Measurements from ENCODE around the gene TUBB2B.
A peak's percentile ranks its signal among the peaks of the same experiment; 100 is the strongest.
"Not testable (repeated sequence)": the region's sequence is repeated elsewhere in the genome, so short reads cannot be mapped to it uniquely, and the experiment has no call there.

The TUBB2B gene

DNA sequence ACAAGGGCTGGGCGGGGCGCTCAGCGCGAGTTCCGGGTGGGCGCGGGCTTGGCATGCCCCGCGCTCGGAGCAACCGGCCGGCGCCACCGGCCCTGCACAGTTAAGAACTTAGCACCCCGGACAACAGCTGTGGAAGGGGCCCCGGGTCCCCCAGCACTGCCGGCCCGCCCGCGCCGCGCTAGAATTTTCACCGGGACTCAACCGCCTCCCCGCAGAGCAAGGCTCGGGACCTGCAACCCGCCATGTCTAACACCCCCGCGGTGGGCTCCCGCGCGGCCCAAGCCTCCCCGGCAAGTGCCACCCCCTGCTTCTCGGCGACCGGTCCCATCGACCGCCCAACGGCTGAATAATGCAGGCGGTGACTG is 26.1 kb upstream of the TUBB2B start:
- no peak for DNase-seq

DNA sequence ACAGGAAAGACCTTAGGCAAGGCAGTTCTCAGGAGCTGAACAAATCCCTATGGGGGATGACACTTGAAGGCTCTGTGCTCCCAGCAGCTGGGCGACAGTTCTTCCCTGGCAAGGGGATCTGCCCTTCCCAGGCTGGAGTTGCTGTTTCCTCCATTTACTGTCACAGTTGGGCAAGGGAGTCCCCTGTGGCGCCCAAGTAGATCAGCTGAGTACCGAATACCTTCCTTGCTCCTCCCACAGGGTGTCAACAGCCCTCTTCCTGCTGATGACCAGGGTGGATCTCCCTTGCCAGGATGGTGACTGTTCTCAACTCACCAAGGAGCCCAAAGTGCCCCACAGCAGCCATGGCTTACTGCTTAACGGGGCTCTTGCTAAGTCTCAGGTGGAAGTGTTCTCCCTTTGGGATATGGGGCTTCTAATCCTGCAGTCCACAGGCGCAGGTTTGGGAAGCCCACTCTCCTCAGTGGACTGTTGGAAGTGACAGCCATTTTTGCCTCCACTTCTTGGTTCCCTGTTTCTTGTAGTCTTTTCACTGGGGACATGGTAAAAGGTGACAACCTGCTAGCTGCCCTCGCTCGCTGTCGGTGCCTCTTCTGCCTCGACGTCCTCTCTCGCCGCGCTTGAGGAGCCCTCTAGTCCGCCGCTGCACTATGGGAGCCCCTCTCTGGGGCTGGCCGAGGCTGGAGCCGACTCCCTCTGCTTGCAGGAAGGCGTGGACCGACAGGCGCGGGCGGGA is 25.6 kb upstream of the TUBB2B start:
- no peak for DNase-seq

DNA sequence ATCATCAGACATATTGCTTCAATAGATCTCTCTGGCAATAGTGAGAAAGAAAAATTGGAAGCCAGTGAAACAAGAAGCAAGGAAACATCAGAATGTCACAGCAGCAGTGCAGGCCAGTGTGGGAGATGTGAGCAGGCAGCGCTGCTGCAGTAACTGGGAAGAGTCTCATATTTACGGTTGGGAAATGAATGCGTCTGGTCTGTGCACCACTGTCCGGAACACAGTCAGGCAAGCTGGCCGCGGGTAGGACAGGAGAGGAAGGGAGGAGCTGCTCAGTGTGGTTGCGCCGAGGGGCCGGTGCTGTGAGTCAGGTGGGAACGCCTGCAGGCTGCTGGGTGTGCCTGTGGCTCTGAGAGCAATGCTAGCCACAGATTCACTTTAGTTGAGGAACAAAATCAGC is 24.9 kb upstream of the TUBB2B start:
- DNase-seq, result no peak

DNA sequence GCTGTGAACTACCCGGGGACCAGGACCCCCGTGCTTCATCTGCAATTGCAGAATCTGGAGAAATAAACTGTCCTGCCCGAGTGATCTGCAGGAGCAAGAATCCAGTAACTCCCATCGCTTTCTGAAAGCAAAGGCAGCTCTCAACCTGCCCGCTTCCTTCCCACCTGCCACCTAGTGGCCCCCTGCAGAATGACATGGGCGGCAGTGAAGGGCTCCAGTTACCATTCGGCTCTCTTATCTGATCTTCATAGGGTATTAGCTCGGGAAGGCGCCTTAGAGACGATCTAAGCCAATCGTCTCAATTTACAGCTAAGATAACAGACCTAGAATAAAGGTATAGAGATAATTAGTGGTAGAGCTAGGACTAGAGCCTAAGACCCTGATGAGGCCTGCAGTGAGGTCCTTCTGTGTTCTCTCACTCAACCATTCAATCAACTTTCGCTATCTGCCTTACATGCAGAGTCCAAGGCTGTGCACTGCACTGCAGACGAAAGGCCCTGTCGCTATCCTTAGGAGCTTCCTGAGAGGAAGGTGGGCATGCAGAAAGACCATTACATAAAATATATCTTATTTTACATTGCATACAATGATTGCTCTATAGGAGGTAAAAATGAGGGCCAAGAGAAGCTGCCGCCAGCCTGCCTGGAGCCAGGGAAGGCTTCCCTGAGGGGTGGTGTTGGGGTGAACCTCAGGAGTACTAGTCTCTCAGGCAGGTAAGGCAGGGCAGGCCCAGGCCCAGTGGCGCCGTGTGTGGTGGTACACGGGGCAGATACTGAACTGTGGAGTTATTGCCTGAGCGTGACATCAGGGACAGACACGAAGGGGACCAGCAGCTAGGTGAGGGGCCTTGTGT is 24.2 kb upstream of the TUBB2B start:
- DNase-seq, result peak; percentile 4

DNA sequence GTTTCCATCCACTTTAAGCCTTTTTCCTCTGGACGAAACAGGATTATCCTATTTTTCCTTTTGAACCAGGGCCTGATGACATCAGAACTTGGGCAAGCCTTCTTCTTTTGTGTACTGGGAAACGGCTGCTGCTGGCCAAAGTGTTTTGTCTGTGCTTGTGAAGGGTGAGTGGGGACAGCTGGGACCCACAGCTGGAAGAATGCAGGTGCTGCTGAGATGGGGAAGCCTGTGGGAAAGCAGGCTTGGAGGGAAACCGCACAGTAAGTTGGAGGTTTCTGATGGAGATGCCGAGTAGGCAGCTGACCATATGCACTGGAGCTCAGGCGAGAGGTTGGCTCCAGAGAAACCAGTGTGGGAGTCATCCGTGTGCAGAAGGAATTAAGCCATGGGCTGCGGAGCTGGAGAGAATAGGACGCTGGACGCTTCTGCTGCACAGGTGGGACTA is 22.8 kb upstream of the TUBB2B start:
- no peak for DNase-seq

DNA sequence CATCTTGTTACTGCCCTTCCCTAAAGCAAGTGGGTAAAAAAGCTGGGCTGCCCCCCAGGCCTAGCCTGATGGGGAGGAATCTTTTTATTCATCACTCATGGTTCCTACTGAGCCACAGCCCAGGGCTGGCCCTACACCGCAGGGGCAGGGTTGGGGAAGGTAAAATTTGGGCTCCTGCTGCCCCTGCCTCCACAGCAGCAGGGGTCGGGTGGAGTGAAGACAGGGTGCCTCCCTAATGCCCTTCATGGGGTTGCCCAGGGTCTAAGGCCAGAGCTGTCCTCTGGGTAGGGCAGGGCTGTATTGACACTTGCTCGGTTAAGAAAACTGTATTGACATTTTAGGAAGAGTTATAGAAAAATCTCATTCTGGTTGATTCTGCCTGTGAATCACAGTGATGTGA is 22.4 kb upstream of the TUBB2B start:
- DNase-seq, result no peak

DNA sequence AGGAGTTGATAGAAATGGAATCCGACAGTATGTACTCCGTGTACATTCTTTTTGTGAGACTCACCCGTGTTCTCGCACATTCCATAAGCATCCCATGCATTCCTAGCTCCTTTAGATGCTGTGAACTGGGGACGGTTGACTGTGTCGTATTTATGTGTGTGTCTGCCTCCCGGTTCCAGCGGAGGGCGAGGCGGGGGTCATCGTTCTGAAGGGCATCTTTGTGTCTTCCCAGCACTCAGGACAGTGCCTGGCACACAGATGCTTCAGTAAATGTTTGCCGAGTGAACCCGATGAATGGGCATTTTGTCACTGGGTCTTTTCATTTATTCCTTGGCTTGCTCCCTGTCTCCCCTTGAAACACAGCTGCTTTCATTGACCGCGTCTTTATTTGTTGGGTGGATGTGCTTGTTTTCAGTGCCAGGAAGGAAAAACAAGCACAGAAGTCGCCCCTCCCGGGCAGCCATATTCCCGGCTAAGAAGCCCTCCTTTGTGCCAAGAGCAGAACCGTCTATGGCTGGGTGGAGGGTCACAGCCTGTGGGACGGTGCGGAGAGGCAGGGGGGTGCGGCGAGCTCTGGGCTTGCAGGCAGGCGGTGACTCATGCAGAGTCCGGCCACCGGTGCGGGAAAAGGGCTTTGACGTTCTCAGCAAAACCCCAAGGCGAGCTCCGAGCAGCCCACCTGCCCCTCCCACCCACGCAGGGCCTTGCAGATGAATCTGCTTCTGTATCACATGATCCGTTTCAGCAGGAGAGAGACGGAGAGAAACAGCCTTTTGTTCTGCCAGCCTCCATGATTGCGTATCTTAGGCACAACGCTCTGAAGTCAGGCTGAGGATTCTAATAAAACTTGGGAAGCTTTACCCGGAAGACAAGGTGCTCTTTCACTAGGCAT is 20.0 kb upstream of the TUBB2B start:
- DNase-seq, result no peak

DNA sequence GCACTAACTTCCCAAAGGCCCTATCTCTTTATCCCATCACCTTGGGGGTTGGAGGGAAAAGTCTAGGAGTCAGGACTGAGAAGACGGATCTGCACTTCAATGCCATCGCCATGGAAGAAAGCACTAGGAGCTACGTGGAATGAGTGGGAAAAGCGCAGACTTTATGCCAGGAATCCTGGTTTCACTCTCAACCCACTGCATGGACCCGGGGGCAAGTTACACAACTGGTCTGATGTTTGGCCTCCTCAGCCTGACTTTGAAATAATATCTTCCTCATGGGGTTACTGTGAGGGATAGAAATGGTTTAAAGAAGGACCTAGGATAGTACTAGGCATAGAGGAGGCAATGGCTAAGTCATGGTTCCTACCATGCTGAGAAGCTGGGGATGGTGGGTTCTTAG is 17.8 kb upstream of the TUBB2B start:
- no peak for DNase-seq

DNA sequence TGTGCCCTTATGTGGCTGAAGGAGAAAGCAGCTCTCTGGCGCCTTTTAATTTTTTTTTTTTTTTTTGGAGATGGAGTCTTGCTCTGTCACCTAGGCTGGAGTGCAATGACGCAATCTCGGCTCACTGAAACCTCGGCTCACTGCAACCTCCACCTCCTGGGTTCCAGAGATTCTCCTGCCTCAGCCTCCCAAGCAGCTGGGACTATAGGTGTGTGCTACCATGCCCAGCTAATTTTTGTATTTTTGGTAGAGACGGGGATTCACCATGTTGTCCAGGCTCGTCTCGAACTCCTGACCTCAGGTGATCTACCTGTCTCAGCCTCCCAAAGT is 17.3 kb upstream of the TUBB2B start:
- DNase-seq, result not testable (repeated sequence)

DNA sequence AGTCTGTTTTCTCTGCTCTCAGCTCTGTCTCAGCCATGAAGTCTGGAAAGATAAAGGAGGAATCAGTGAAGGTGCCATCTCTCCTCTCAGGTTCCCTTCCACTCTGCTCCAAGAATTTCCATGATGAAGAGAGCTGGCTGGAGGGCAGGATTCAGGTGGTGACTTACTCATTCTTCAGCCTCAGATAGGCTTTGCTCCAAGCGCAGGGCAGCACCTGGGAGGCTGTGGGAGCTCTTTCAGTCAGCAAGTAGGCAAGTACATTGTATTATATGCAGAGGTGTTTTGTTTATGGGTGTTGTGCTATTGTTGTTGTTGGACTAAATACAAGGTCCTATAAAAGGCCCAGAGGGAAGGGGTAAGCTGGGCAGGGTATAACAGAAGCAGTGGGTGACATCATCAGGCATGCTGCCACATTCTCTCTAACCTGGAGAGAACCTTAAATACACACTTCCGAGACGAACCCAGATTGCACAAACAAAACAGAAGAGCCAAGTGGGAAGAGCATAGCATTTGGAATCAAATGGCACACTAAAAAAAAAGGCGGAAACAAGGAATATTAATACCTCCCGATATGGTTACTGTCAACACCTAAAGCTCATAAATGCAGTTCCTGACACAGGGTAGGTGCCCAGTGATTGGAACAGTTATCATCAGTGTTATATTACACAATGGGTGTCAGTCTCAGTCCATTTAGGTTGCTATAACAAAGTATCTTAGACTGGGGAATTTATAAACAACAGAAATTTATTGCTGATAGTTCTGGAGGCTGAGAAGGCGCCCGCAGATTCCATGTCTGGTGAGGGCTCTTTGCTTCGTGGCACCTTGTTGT is 16.8 kb upstream of the TUBB2B start:
- no peak for DNase-seq

DNA sequence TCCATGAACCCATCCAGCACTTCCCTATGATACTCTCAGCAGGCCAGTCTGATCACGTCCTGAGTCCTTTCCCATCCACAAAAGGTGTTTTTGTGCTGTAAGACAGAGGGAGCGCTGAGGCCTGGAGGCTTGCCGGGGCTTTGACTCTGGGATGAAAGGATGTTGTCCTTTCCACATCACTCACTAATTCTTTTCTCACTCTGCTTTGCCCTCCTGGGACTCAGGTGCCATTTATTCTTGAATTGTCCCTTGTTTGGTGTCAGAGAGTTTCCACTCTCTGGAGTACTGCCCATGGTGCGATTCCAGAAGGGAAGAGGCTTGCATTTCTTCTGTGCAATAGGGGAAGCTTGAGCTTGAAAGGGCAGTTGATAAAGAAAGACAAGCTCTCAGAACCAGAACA is 15.3 kb upstream of the TUBB2B start:
- no peak for DNase-seq

DNA sequence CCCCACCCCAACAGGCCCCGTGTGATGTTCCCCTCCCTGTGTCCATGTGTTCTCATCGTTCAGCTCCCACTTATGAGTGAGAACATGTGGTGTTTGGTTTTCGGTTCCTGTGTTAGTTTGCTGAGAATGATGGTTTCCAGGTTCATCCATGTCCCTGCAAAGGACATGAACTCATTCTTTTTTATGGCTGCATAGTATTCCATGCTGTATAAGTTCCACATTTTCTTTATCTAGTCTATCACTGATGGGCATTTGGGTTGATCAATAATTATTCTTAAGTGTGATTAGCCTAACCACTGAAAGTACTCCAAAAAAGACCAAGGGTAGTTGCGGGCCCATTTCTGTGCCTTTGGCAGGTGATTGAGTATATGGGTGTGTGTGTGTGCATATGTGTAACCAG is 14.3 kb upstream of the TUBB2B start:
- DNase-seq, result not testable (repeated sequence)

DNA sequence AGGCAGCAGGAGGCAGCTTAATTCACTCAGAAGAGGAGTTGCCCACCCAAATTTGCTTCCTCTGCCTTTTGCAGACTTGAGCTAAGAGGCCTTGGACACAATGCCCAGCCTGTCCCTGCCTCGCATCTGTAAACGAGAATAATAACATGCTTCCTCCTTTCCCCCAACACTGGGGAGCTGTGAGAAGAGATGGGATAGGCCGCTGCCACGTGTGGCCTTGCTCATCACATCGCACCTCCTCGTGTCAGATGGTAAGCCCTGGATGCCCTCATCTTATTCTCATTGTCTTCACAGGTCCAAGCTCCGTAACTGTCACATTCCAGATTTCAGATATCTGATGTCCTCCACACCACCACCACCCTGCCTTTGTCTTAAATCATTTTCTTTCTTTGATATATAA is 13.1 kb upstream of the TUBB2B start:
- no peak for DNase-seq

DNA sequence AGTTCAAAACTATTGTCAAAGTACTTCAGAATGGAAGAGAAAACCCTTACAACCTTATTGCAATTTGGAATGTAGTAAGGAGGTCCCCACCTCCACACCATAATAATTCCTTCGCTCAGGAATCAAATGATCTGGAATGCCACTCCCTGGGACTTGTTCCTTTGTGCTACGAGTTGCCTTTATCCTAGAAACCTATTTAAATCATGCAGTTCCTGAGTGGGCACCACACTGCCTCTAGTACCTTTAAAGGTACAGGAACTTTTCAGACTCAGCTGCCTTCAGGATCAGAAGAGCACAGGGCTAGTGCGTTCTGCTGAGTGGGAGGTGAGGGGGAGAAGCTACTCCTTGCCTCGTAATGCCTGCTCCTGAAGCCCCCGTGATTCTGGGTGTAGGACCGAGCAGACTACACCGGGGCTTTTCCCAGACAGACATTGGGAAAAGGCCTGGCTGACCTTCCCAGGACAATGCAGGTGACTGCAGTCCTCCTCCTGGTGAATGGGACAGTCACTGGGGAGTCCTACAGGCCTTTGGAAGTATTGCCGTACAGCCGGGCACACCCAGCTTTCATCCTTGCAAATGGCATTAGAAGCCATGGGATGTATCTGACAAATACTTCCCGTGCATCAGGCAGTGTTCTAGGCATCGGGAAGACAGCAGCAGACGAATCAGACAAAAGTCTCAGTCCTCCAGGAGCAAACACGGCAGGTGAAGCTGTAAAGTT is 11.8 kb upstream of the TUBB2B start:
- DNase-seq, result no peak

DNA sequence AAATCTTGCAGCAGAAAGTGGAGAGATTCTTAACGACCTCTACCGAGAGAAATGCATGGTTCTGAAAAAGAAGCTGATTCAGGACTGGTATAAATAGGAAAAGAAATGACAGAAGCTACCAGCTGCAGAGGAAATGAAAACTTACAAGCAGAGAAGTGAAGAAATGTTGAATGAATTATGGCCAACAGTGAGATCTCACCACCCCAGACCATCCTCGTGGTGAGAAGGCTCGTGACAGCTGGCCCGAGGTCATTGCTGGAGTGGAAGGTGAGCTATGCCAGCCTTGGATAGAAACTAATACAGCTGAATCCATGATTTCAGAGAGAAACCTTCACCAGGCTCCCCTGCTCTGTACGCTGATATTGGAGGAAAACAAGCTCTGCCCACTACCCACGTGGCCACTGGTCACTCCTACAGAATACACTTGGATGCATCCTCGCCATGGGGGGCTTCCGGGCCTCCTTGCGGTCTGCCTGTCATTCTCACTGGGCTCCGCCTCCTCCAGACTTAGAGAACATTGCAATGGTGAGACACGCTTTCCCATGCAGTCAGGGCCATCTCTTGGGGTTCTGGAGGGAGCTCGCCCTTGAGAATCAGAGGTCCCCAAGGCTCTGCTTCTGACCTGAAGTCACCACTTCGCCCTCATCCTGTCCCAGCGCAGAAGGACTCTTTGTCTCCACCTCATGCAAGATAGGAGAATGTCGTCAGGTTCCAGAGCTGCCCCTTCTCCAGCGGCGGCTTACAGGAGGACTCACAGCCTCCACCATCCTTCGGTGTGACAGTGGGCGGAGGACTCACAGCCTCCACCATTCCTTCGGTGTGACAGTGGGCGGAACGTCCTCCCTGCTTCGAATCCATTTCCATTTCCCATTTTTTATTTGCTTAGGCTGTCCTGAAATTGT is 10.6 kb upstream of the TUBB2B start:
- no peak for DNase-seq

DNA sequence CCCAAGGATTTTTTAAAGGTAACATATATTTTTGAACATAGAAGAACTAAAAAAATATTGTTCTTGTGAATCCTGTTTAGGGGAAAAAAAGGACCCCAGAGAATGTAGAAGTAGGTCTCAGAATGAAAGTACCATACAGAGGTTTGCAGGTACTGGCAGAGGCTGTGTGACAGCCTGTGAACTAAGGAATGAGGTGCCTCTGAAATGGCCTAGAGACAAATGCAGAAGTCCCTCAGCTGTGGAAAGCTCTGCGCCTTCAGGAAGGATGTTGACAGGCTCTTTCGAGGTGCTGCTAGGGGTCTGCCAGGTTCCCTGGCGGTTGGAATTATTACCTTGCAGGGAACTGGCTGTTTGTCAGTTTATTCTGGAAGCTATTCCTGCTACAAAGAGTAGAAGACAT is 8.6 kb upstream of the TUBB2B start:
- DNase-seq, result no peak

DNA sequence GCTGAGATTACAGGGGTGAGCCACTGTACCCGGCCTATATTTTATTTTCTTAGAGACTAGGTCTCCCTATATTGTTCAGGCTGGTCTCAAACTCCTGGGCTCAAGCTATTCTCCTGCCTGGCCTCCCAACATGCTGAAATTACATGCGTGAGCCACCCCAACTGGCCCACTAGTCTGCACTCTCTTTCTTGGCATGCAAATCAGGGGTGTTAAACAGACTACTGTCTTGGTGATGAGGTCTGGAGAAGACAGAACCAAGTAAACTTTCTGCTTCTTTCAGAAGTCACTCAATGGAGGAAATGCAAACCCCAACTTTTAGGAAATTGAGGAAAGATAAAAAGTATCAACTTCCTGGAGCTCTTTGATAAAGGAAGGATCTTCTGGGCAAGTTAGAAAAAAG is 8.0 kb upstream of the TUBB2B start:
- no peak for DNase-seq

DNA sequence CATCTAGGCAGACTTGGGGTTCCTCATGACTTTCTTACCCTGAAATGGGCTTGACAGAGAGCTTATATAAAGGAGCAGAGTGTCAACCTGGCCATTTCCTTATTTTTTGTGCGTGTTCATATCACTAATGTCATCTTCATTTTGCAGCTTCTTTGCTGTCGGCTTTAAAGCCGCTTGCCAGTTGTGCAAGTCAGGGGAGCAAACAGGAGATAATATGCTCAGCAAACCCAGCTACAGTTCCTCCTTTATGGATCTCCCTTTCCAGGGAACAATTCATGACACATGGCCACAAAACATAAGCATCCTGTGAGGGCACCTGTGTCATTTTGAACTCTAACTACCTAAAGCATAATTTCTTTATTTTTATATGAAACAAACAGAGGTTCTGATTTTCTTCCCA is 6.5 kb upstream of the TUBB2B start:
- no peak for DNase-seq

DNA sequence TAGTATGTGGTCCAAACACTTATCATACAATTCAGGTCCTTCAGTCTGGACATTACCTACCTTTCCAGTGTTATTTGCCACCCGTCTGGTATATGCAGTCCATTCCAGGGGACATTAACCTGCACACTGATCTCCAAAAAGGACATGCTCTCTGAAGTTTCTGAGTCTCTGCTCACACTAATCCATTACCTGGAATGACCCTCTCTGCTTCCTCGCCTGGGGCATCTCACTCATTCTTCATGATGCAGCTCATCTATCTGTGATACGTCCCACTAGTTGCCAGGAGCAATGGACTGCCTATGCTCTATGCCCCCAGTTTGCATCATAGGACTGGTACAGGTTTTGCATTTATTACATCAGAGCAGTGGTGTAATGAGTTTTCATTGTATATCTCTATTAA is 5.9 kb upstream of the TUBB2B start:
- no peak for DNase-seq

DNA sequence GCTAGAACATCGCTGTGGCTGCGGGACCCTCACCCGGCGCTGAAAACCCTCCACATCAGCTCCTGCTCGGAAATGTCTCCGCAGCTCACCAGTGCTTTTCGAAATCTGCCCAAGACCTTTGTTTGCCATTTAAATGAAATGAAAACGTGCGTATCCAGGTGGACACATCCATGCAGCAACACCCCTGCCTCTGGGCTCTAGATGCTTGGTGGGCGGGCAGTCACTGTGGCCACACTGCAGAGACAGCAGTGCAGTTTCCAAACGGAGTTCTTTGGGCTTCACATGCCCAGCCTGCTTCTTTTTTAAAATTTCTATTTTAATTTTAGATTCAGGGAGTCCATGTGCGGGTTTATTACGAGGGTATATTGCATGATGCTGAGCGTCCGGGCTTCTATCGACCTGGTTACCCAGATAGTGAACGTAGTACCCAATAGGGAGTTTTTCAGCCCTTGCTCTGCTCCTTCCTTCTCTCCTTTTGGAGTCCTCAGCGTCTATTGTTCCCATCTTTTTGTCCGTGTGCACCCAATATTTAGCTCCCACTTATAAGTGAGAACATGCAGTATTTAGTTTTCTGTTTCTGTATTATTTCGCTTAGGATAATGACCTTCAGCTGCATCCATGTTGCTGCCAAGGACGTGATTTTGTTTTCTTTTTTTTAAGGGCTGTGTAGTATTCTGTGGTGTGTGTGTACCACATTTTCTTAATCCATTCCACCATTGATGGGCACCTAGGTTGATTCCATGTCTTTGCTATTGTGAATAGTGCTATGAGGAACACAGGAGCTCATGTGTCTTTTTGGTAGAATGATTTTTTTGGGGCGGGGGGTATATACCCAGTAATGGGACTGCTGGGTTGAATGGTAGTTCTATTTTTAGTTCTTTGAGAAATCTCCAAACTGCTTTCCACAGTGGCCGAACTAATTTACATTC is 4.8 kb upstream of the TUBB2B start:
- DNase-seq, result no peak
